ENCODE data around the gene BYSL.

DNA sequence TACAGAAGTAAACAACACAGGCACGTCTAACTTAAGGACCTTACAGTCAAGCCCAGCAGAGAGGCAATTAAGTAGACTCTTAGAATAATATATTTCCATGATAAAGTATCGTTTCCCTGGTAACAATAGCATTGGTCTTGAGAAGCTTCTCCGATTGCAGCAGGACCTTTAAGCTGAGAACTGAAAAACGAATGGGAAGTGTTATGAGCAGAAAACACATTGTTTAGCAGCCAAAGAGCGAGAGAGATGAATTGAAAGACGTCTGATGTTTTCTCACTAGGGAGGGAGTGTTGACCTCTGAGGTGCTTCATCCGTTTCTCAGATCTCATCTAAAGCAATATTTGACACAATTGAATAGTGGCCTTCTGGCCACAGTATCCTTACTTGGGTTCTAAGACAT is 855 bp downstream of the BYSL start:
- TF ChIP-seq, protein P1, sequence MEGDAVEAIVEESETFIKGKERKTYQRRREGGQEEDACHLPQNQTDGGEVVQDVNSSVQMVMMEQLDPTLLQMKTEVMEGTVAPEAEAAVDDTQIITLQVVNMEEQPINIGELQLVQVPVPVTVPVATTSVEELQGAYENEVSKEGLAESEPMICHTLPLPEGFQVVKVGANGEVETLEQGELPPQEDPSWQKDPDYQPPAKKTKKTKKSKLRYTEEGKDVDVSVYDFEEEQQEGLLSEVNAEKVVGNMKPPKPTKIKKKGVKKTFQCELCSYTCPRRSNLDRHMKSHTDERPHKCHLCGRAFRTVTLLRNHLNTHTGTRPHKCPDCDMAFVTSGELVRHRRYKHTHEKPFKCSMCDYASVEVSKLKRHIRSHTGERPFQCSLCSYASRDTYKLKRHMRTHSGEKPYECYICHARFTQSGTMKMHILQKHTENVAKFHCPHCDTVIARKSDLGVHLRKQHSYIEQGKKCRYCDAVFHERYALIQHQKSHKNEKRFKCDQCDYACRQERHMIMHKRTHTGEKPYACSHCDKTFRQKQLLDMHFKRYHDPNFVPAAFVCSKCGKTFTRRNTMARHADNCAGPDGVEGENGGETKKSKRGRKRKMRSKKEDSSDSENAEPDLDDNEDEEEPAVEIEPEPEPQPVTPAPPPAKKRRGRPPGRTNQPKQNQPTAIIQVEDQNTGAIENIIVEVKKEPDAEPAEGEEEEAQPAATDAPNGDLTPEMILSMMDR (IDR thresholded peaks at IDR 0.05; ENCODE audit: low read depth, low read length) = no peak
- no peak for TF ChIP-seq EZH2phosphoT487 (IDR thresholded peaks at IDR 0.05; ENCODE audit: low read depth)
